OCI-LY1 (cell line): ENCODE data around the gene STRADA.

Experiments
- H2AFZ ChIP-seq: fragments of 200-600 bp; sonication (generic), shearing (Covaris generic); 2 replicates; pipeline ENCODE4 v1.6.0; 2014; ENCODE audit warnings: antibody characterized with exemption, mild to moderate bottlenecking, low read length
- H3F3A ChIP-seq: fragments of 200-600 bp; sonication (generic), shearing (Covaris generic); 2 replicates; pipeline ENCODE4 v1.6.0; 2014; ENCODE audit warnings: mild to moderate bottlenecking, antibody characterized with exemption, low read length, moderate library complexity; ENCODE audit not compliant: insufficient read depth
- H3K27ac ChIP-seq: fragments of 200-600 bp; sonication (generic); 2 replicates; pipeline ENCODE4 v1.5.1; 2014; ENCODE audit warnings: low read length, mixed run types, mild to moderate bottlenecking, low read depth; ENCODE audit not compliant: poor library complexity, severe bottlenecking
- H3K27me3 ChIP-seq: fragments of 200-600 bp; sonication (generic); 2 replicates; pipeline ENCODE4 v1.6.0; 2014; ENCODE audit warnings: antibody characterized with exemption, mild to moderate bottlenecking, low read length, moderate library complexity; ENCODE audit not compliant: insufficient read depth
- H3K36me3 ChIP-seq: fragments of 200-600 bp; sonication (generic); 2 replicates; pipeline ENCODE4 v1.6.1; 2014; ENCODE audit warnings: mild to moderate bottlenecking, antibody characterized with exemption, low read length, moderate library complexity, mixed read lengths; ENCODE audit not compliant: insufficient read depth
- H3K4me1 ChIP-seq: fragments of 200-600 bp; sonication (generic); 2 replicates; pipeline ENCODE4 v1.5.1; 2014; ENCODE audit warnings: mild to moderate bottlenecking, low read length, moderate library complexity; ENCODE audit not compliant: insufficient read depth, severe bottlenecking
- H3K4me2 ChIP-seq: fragments of 200-600 bp; sonication (generic), shearing (Covaris generic); 2 replicates; pipeline ENCODE4 v1.6.1; 2014; ENCODE audit warnings: low read length
- H3K4me3 ChIP-seq: fragments of 200-600 bp; sonication (generic); 2 replicates; pipeline ENCODE4 v1.5.1; 2014; ENCODE audit warnings: low read length, low read depth, mild to moderate bottlenecking, mixed read lengths; ENCODE audit not compliant: poor library complexity, severe bottlenecking
- H3K79me2 ChIP-seq: fragments of 200-600 bp; shearing (Covaris generic); 2 replicates; pipeline ENCODE4 v1.6.1; 2016; ENCODE audit warnings: mixed run types, low read length, mixed read lengths; ENCODE audit not compliant: insufficient read depth
- H3K9ac ChIP-seq: fragments of 200-600 bp; sonication (generic), shearing (Covaris generic); 2 replicates; pipeline ENCODE4 v1.6.1; 2014; ENCODE audit warnings: mild to moderate bottlenecking, low read length, mixed read lengths
- H3K9me2 ChIP-seq: fragments of 200-600 bp; sonication (generic), shearing (Covaris generic); 2 replicates; pipeline ENCODE4 v1.6.1; 2014; ENCODE audit warnings: low read depth, mild to moderate bottlenecking, low read length, mixed read lengths
- H3K9me3 ChIP-seq: fragments of 200-600 bp; shearing (Covaris generic); 2 replicates; pipeline ENCODE4 v1.6.1; 2014; ENCODE audit warnings: low read length, mixed read lengths
- H4K20me1 ChIP-seq: fragments of 200-600 bp; sonication (generic), shearing (Covaris generic); 2 replicates; pipeline ENCODE4 v1.6.0; 2016; ENCODE audit warnings: mild to moderate bottlenecking, low read length; ENCODE audit not compliant: insufficient read depth
- EZH2 ChIP-seq: fragments of 200-600 bp; sonication (generic), shearing (Covaris generic); IDR thresholded peaks from 2 replicates; pipeline ENCODE4 v1.8.0; 2017; ENCODE audit warnings: borderline replicate concordance, mixed run types, mild to moderate bottlenecking, antibody characterized with exemption, low read length, moderate library complexity, mixed read lengths
- TF ChIP-seq, protein P1 (sequence below): fragments of 200-600 bp; sonication (generic), shearing (Covaris generic); IDR thresholded peaks from 2 replicates; pipeline ENCODE4 v1.5.1; 2017; ENCODE audit warnings: mild to moderate bottlenecking, antibody characterized with exemption, low read length, moderate library complexity, mixed read lengths

STRADA gene

DNA sequence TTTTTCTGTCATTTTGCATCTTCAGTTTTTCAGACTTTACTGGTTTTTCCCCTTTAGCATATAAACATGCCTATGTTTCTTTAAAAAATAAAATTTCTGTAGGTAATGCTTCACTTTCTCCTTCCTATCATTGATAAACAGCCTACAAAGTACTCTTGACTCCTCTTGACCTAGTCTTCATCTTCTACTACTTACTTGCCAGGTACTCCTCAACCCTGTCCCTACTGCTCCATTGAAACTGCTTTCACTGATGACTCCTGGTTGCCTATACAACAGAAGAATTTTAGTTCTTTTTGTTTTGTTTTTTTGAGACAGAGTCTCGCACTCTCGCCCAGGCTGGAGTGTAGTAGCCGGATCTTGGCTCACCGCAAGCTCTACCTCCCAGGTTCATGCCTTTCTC, 39.3 kb upstream of the STRADA start:
- H3K79me2 ChIP-seq: peaks cover 96% of the 10 kb centered on the region
- H3K27me3 ChIP-seq: no peaks in the 10 kb centered on the region
- peaks cover 9% of the 10 kb centered on the region for H3K4me1 ChIP-seq
- no peaks in the 10 kb centered on the region for H3K9me3 ChIP-seq
- no peak for TF ChIP-seq EZH2
- no peak overlapping the region for H3K4me2 ChIP-seq
- peaks cover 84% of the 10 kb centered on the region for H3K36me3 ChIP-seq
- no peak overlapping the region for H3K27ac ChIP-seq
- no peak overlapping the region for H3K4me3 ChIP-seq
- peaks cover 3% of the 10 kb centered on the region; the same call in 1 of the 2 replicates for H4K20me1 ChIP-seq
- no peaks in the 10 kb centered on the region for H3F3A ChIP-seq
- H3K9ac ChIP-seq: no peak overlapping the region
- H2AFZ ChIP-seq: no peak overlapping the region
- H3K9me2 ChIP-seq: no peaks in the 10 kb centered on the region

DNA sequence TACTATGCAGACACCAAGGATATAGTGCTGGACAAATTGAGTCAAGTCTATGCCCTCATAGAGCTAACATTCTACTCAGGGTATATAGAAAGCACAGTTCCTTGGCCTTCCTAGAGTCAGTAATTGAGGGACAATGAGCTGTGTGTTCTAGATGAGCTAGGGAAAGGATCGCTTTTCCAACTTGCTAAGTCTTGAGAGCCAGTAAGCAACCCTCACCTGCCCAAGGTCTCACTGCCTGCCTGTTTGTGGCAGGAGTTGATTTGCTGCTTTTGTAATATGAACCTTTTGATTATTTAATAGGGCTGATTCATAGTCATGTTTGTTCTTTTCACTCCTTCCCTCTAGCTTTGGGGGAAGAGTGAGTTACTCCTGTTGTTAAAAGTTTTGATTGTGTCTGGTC, 38.9 kb upstream of the STRADA start:
- Histone ChIP-seq H3K4me1 (peaks cover 13% of the 10 kb centered on the region), H3K4me2 (no peak overlapping the region), H3K9me3 (no peaks in the 10 kb centered on the region), H3K79me2 (peaks cover 96% of the 10 kb centered on the region), H3K9ac (no peak overlapping the region), H2AFZ (no peak overlapping the region), H3K27me3 (no peaks in the 10 kb centered on the region), H4K20me1 (peaks cover 3% of the 10 kb centered on the region; the same call in 1 of the 2 replicates), H3K4me3 (no peak overlapping the region), H3K9me2 (no peaks in the 10 kb centered on the region), H3K36me3 (peaks cover 84% of the 10 kb centered on the region), H3F3A (no peaks in the 10 kb centered on the region), H3K27ac (no peak overlapping the region)
- TF ChIP-seq, protein P1, sequence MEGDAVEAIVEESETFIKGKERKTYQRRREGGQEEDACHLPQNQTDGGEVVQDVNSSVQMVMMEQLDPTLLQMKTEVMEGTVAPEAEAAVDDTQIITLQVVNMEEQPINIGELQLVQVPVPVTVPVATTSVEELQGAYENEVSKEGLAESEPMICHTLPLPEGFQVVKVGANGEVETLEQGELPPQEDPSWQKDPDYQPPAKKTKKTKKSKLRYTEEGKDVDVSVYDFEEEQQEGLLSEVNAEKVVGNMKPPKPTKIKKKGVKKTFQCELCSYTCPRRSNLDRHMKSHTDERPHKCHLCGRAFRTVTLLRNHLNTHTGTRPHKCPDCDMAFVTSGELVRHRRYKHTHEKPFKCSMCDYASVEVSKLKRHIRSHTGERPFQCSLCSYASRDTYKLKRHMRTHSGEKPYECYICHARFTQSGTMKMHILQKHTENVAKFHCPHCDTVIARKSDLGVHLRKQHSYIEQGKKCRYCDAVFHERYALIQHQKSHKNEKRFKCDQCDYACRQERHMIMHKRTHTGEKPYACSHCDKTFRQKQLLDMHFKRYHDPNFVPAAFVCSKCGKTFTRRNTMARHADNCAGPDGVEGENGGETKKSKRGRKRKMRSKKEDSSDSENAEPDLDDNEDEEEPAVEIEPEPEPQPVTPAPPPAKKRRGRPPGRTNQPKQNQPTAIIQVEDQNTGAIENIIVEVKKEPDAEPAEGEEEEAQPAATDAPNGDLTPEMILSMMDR: no peak
- TF ChIP-seq EZH2: no peak

DNA sequence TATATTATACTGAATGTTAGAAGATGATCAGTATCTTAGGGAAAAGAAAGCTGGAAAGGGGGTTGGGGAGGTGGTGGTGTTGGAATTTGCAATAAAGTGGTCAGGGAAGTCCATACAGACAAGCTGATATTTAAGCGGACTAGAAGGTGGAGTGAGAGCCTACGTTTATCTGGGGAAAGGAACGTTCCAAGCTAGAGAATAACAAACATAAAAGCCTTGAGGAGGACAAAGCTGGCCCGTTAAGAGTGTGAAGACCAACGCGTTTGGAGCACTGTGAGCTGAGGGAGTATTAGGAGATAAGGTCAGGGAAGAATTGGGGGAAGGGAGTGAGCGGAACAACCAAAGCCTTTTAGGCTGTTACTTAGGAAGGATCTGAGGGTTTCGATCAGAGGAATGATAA, 33.8 kb upstream of the STRADA start:
- Histone ChIP-seq H3K4me3 (peak overlapping the region; percentile 92), H3K79me2 (peaks cover 89% of the 10 kb centered on the region), H3K27me3 (no peaks in the 10 kb centered on the region), H3K4me2 (peak overlapping the region; percentile 90), H2AFZ (no peak overlapping the region), H3K27ac (no peak overlapping the region), H3K9ac (peak overlapping the region; percentile 98), H3F3A (no peaks in the 10 kb centered on the region), H3K9me3 (no peaks in the 10 kb centered on the region), H3K4me1 (peaks cover 24% of the 10 kb centered on the region), H3K9me2 (no peaks in the 10 kb centered on the region), H4K20me1 (peaks cover 3% of the 10 kb centered on the region; the same call in 1 of the 2 replicates), H3K36me3 (peaks cover 64% of the 10 kb centered on the region)
- TF ChIP-seq, protein P1: no peak
- TF ChIP-seq EZH2: no peak

DNA sequence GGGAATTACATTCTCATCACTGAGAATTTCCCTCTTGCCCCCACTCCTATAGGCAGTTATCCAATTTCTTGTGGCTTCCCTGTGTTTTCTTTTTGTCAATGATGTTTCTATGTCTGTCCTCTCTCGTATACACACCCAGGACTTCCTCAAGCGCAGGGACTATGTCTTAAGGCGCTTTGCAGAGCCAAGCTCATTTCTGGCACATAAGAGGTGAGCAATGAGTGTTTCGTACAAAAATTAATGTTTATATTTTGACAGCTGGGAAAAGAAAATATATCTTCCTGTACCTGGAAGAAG, 33.3 kb upstream of the STRADA start:
- peaks cover 3% of the 10 kb centered on the region; the same call in 1 of the 2 replicates for H4K20me1 ChIP-seq
- TF ChIP-seq EZH2: no peak
- TF ChIP-seq, protein P1: no peak
- H3K27ac ChIP-seq: peak overlapping the region; percentile 89
- peak overlapping the region; percentile 90 for H3K4me2 ChIP-seq
- H3K4me1 ChIP-seq: peaks cover 24% of the 10 kb centered on the region
- peaks cover 65% of the 10 kb centered on the region for H3K36me3 ChIP-seq
- peaks cover 90% of the 10 kb centered on the region for H3K79me2 ChIP-seq
- no peaks in the 10 kb centered on the region for H3K27me3 ChIP-seq
- H3K9me2 ChIP-seq: no peaks in the 10 kb centered on the region
- H3F3A ChIP-seq: no peaks in the 10 kb centered on the region
- H3K9ac ChIP-seq: peak overlapping the region; percentile 98
- peak overlapping the region; percentile 92 for H3K4me3 ChIP-seq
- no peaks in the 10 kb centered on the region for H3K9me3 ChIP-seq
- H2AFZ ChIP-seq: no peak overlapping the region
